Measurements from ENCODE around the gene KCNH5. TPM values are rescaled to one million over a fixed set of nuclear protein-coding genes. Genes with fewer than 3 reads are reported as not detected.

KCNH5 gene
- total and polyA plus RNA-seq, 9 of the 15 experiments (the other 6 are each of a cell fraction or from before 2014, with no cell fraction given): 1.1 to 2.4 (median 1.4) TPM

DNA sequence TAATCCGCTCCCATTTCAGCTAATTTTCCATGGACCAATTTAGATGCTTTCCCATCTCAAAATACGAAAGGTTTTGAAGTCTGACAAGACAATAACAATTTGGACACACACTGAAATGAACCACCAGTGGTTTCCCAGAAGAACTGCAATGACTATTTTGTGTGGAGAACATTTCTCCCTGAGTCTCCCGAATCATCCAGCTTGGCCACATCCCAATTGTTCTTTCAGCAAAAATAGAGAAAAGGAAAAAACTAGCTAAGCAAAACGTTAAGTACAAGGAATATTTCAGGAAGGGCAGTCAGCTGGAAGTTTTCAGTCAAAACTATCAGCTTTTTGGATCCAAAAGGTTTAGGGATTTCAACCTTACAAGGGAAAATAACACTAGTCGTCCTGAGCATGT lies 390.6 kb downstream of the KCNH5 start:
- FAIRE-seq (no peak), DNase-seq (ENCODE audit: extremely low read depth in 1 of 4, low spot score in 3 of 4) (no peak), ATAC-seq (no peak)
- BruUV-seq (replicated peaks): no TSS peak
- Histone ChIP-seq H3K4me1 (replicated peaks in 1 of 2; ENCODE audit: control insufficient read depth in 2 of 2, insufficient read depth in 2 of 2, low read length in 2 of 2) (no peaks in the 10 kb centered on the region), H4K20me1 (replicated peaks; ENCODE audit: control insufficient read depth, insufficient read depth, low read length) (no peaks in the 10 kb centered on the region), H3K9me3 (replicated peaks; ENCODE audit: control insufficient read depth, insufficient read depth, low read depth, low read length) (no peaks in the 10 kb centered on the region), H3K36me3 (ENCODE audit: control insufficient read depth, insufficient read depth, low read length) (no peaks in the 10 kb centered on the region), H3K9ac (ENCODE audit: insufficient read depth in 1 of 2, low read depth in 2 of 2, low read length in 2 of 2) (no peak overlapping the region), H3K79me2 (ENCODE audit: control insufficient read depth, insufficient read depth, low read length) (no peaks in the 10 kb centered on the region), H3K4me3 (no peak overlapping the region), H3K27ac (ENCODE audit: extremely low read depth, low read depth, low read length) (no peak overlapping the region), H3K9me1 (ENCODE audit: control insufficient read depth, insufficient read depth, low read length) (no peaks in the 10 kb centered on the region), H2AFZ (ENCODE audit: low read depth, low read length) (no peak overlapping the region), H3K4me2 (ENCODE audit: insufficient read depth, low read length) (no peak overlapping the region), H3K27me3 (ENCODE audit: control insufficient read depth in 2 of 2, insufficient read depth in 2 of 2, low read length in 2 of 2) (no peaks in the 10 kb centered on the region)
- in situ Hi-C loops (cut with MboI) (no loop called here), intact Hi-C loops (cut with micrococcal nuclease) (no loop called here)
- 3% methylated on average over 4 of the region's 5 CpGs for WGBS (ENCODE audit: insufficient coverage, low coverage, missing lambda C conversion rate)
- POLR2A ChIA-PET: no interaction called here
- CTCF ChIA-PET (ENCODE audit: low intra/inter-chr PET ratio): no interaction called here
- TF ChIP-seq NFYB (IDR thresholded peaks at IDR 0.05; ENCODE audit: extremely low read depth, insufficient read length) (no peak), RB1 (IDR thresholded peaks at IDR 0.05; ENCODE audit: low read depth) (no peak), TSC22D4 (tag; IDR thresholded peaks at IDR 0.05) (no peak), AFF4 (CRISPR knock-in tag; IDR thresholded peaks at IDR 0.05) (no peak), SAFB (IDR thresholded peaks at IDR 0.05; ENCODE audit: borderline replicate concordance, low read depth, low read length) (no peak), ZNF785 (CRISPR knock-in tag; IDR thresholded peaks at IDR 0.05) (no peak), POLR2B (IDR thresholded peaks at IDR 0.05; ENCODE audit: low read depth, partially characterized antibody) (no peak), SMARCB1 (IDR thresholded peaks at IDR 0.05; ENCODE audit: insufficient read length, low read depth) (no peak)
- TF ChIP-seq, protein P1, sequence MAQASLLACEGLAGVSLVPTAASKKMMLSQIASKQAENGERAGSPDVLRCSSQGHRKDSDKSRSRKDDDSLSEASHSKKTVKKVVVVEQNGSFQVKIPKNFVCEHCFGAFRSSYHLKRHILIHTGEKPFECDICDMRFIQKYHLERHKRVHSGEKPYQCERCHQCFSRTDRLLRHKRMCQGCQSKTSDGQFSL (CRISPR knock-in tag; IDR thresholded peaks at IDR 0.05): no peak
- TF ChIP-seq, protein P1 (tag; IDR thresholded peaks at IDR 0.05): no peak
- TF ChIP-seq, protein P2, sequence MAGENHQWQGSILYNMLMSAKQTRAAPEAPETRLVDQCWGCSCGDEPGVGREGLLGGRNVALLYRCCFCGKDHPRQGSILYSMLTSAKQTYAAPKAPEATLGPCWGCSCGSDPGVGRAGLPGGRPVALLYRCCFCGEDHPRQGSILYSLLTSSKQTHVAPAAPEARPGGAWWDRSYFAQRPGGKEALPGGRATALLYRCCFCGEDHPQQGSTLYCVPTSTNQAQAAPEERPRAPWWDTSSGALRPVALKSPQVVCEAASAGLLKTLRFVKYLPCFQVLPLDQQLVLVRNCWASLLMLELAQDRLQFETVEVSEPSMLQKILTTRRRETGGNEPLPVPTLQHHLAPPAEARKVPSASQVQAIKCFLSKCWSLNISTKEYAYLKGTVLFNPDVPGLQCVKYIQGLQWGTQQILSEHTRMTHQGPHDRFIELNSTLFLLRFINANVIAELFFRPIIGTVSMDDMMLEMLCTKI (IDR thresholded peaks at IDR 0.05; ENCODE audit: partially characterized antibody): no peak
